Hepatocyte (in vitro differentiated cells): Measurements from ENCODE around the gene VWA1. TPM values are rescaled to one million over a fixed set of nuclear protein-coding genes. Genes with fewer than 3 reads are reported as not detected.
"Not testable (repeated sequence)": the region's sequence is repeated elsewhere in the genome, so short reads cannot be mapped to it uniquely, and the experiment has no call there.

Experiments
- DNase-seq: peaks from one replicate; pipeline ENCODE4 v3.0.0-alpha.2; 2016; ENCODE audit warnings: low spot score
- H2AFZ ChIP-seq: fragments of 200-600 bp; sonication (generic); 2 replicates; pipeline ENCODE4 v1.6.0; 2016; ENCODE audit warnings: antibody characterized with exemption, mild to moderate bottlenecking
- H3K27ac ChIP-seq: fragments of 200-600 bp; sonication (generic); 2 replicates; pipeline ENCODE4 v1.5.1; 2016; ENCODE audit warnings: mild to moderate bottlenecking
- H3K27me3 ChIP-seq: fragments of 200-600 bp; sonication (generic); 2 replicates; pipeline ENCODE4 v1.6.1; 2016
- H3K36me3 ChIP-seq: fragments of 200-600 bp; sonication (generic); replicated peaks from 2 replicates; pipeline ENCODE4 v1.5.1; 2016; ENCODE audit warnings: low read depth; ENCODE audit not compliant: insufficient read depth
- H3K4me1 ChIP-seq: fragments of 200-600 bp; sonication (generic); 2 replicates; pipeline ENCODE4 v1.5.1; 2016; ENCODE audit warnings: mild to moderate bottlenecking, moderate library complexity; ENCODE audit not compliant: insufficient read depth
- H3K4me2 ChIP-seq: fragments of 200-600 bp; sonication (generic); 2 replicates; pipeline ENCODE4 v1.6.0; 2016
- H3K4me3 ChIP-seq: fragments of 200-600 bp; sonication (generic); 2 replicates; pipeline ENCODE4 v1.5.1; 2016; ENCODE audit warnings: mild to moderate bottlenecking
- H3K79me2 ChIP-seq: fragments of 200-600 bp; sonication (generic); 2 replicates; pipeline ENCODE4 v1.6.0; 2017; ENCODE audit warnings: mild to moderate bottlenecking
- H3K9me2 ChIP-seq: fragments of 200-600 bp; sonication (generic); replicated peaks from 2 replicates; pipeline ENCODE4 v1.6.0; 2017; ENCODE audit warnings: mild to moderate bottlenecking; ENCODE audit not compliant: insufficient read depth
- H3K9me3 ChIP-seq: fragments of 200-600 bp; sonication (generic); 2 replicates; pipeline ENCODE4 v1.5.1; 2016; ENCODE audit warnings: low read depth, mild to moderate bottlenecking
- H4K20me1 ChIP-seq: fragments of 200-600 bp; sonication (generic); 2 replicates; pipeline ENCODE4 v1.6.0; 2016; ENCODE audit warnings: mild to moderate bottlenecking; ENCODE audit not compliant: insufficient read depth, poor library complexity, severe bottlenecking
- CTCF ChIP-seq: fragments of 200-600 bp; sonication (generic); IDR thresholded peaks from 2 replicates; pipeline ENCODE4 v1.5.1; 2016; ENCODE audit warnings: antibody characterized with exemption, mild to moderate bottlenecking; ENCODE audit not compliant: poor library complexity
- EZH2 ChIP-seq: fragments of 200-600 bp; sonication (generic); IDR thresholded peaks from 2 replicates; pipeline ENCODE4 v1.6.1; 2016; ENCODE audit warnings: antibody characterized with exemption, mild to moderate bottlenecking, borderline replicate concordance
- EZH2phosphoT487 ChIP-seq: fragments of 200-600 bp; sonication (generic); IDR thresholded peaks from one replicate; pipeline ENCODE4 v1.6.1; 2018; ENCODE audit warnings: antibody characterized with exemption, mild to moderate bottlenecking, low read depth, moderate library complexity; ENCODE audit not compliant: unreplicated experiment, severe bottlenecking
- WGBS: methylation state at CpG from one replicate; pipeline ENCODE4 v1.1.6; 2016; ENCODE audit warnings: low lambda C conversion rate; ENCODE audit errors: missing lambda C conversion rate; 5-methylcytosine and 5-hydroxymethylcytosine counted together
- polyA plus RNA-seq: library from polyadenylated mRNA; unstranded; fragments of >200 nt; fragmentation: Nextera tagmentation; extraction: Ambion mirVana; gene quantifications from 2 replicates; pipeline ENCODE4 v1.2.1, GENCODE V29; 2016
- total RNA-seq: library from RNA; depleted of rRNA; stranded (reverse); fragments of >200 nt; gene quantifications from 2 replicates; pipeline ENCODE4 v1.2.3, GENCODE V29; 2014

The VWA1 gene
- total and polyA plus RNA-seq, 2 experiments from 2014 or later: 37.7 to 114 TPM

GRCh38 chr1:1479547-1480487 is 44.3 kb downstream of the VWA1 start:
- Histone ChIP-seq H3K9me3 (no peaks in the 10 kb centered on the region), H3K4me3 (no peak overlapping the region), H3K27me3 (no peaks in the 10 kb centered on the region), H2AFZ (no peak overlapping the region), H3K27ac (no peak overlapping the region), H3K4me1 (no peaks in the 10 kb centered on the region), H3K4me2 (no peak overlapping the region), H3K36me3 (no peaks in the 10 kb centered on the region), H3K9me2 (no peaks in the 10 kb centered on the region), H4K20me1 (no peaks in the 10 kb centered on the region), H3K79me2 (peaks cover 19% of the 10 kb centered on the region)
- no peak for TF ChIP-seq CTCF
- no peak for TF ChIP-seq EZH2phosphoT487
- no peak for TF ChIP-seq EZH2
- no peak for DNase-seq
- WGBS: 96% methylated on average over 5 of the region's 42 CpGs

GRCh38 chr1:1480488-1480867 is 45.0 kb downstream of the VWA1 start:
- H3K4me3 ChIP-seq, H3K9me3 ChIP-seq, H3K4me1 ChIP-seq, H2AFZ ChIP-seq, H3K9me2 ChIP-seq, DNase-seq, H3K36me3 ChIP-seq, H3K27me3 ChIP-seq, H3K4me2 ChIP-seq, H3K27ac ChIP-seq, H4K20me1 ChIP-seq: not testable (repeated sequence)
- peaks cover 17% of the 10 kb centered on the region for H3K79me2 ChIP-seq
- WGBS: 97% methylated on average over 12 of the region's 16 CpGs

GRCh38 chr1:1481811-1482210 is 46.3 kb downstream of the VWA1 start:
- 98% methylated on average over 14 of the region's 30 CpGs for WGBS
- not testable (repeated sequence) for H4K20me1 ChIP-seq, DNase-seq, H3K27ac ChIP-seq, H3K9me3 ChIP-seq, H3K4me1 ChIP-seq, H3K9me2 ChIP-seq, H3K4me3 ChIP-seq, H2AFZ ChIP-seq, H3K36me3 ChIP-seq, H3K27me3 ChIP-seq, H3K4me2 ChIP-seq
- H3K79me2 ChIP-seq: peaks cover 12% of the 10 kb centered on the region

- Histone ChIP-seq H3K27ac (no peak overlapping the region), H4K20me1 (no peaks in the 10 kb centered on the region), H2AFZ (no peak overlapping the region), H3K9me2 (no peaks in the 10 kb centered on the region), H3K4me2 (no peak overlapping the region), H3K4me1 (no peaks in the 10 kb centered on the region), H3K36me3 (no peaks in the 10 kb centered on the region), H3K27me3 (no peaks in the 10 kb centered on the region), H3K4me3 (no peak overlapping the region), H3K79me2 (peaks cover 1% of the 10 kb centered on the region), H3K9me3 (no peaks in the 10 kb centered on the region)
- 98% methylated on average over 14 of the region's 14 CpGs for WGBS
- DNase-seq: no peak
- TF ChIP-seq EZH2: no peak
- no peak for TF ChIP-seq CTCF
- TF ChIP-seq EZH2phosphoT487: no peak
Observed at GRCh38 chr1:1482856-1483255, 47.4 kb downstream of the VWA1 start.
